PFSK-1 (cell line): Measurements from ENCODE around the gene SETBP1.

Experiments
- FOXP2 ChIP-seq: optimal IDR thresholded peaks from 2 replicates; pipeline ENCODE3; 2011; ENCODE audit warnings: borderline replicate concordance, control low read depth, inconsistent platforms; ENCODE audit not compliant: insufficient read depth; ENCODE audit errors: extremely low read length, extremely low read depth
- POLR2AphosphoS5 ChIP-seq: IDR thresholded peaks from 2 replicates; pipeline ENCODE4 v1.6.1; 2012; ENCODE audit warnings: low read depth, mild to moderate bottlenecking, control low read depth, low read length, moderate library complexity
- SIN3A ChIP-seq: IDR thresholded peaks from 2 replicates; pipeline ENCODE4 v1.6.1; 2012; ENCODE audit warnings: mild to moderate bottlenecking, low read length, moderate library complexity, borderline replicate concordance; ENCODE audit not compliant: insufficient read depth
- TAF1 ChIP-seq: IDR thresholded peaks from 2 replicates; pipeline ENCODE4 v1.6.1; 2012; ENCODE audit warnings: low read length, control low read depth, borderline replicate concordance; ENCODE audit not compliant: insufficient read depth
- TF ChIP-seq, protein P1 (sequence below), 2 experiments: IDR thresholded peaks; 2 replicates each; pipeline versions ENCODE4 v1.6.1 to v1.8.0; 2011 to 2012; ENCODE audit warnings: low read depth in 2 of 2, low read length in 2 of 2, control low read depth in 1 of 2, inconsistent platforms in 1 of 2, mild to moderate bottlenecking in 1 of 2, moderate library complexity in 1 of 2; ENCODE audit not compliant: insufficient read depth in 1 of 2

SETBP1 gene

DNA sequence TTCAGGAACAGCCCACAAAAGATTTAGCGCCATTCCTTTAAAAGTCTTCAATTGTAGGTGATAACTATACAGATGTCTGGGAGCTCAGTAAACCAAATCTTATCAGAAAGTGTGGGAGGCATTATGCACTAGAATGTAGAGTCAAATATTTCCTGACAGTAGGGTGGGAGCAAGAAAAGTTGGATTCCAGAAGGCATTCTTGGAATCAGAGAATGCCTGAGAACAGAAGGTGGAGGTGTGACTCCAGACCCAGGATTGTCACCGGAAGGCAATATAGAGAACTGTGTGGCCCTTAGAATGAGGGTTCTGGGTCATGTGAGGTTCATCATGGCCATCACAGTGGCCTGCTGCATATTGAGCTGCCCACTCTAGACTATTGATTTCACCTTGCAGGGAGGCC lies 90.0 kb downstream of the SETBP1 start:
- no peak for TF ChIP-seq SIN3A
- TF ChIP-seq TAF1, result no peak
- TF ChIP-seq, protein P1, sequence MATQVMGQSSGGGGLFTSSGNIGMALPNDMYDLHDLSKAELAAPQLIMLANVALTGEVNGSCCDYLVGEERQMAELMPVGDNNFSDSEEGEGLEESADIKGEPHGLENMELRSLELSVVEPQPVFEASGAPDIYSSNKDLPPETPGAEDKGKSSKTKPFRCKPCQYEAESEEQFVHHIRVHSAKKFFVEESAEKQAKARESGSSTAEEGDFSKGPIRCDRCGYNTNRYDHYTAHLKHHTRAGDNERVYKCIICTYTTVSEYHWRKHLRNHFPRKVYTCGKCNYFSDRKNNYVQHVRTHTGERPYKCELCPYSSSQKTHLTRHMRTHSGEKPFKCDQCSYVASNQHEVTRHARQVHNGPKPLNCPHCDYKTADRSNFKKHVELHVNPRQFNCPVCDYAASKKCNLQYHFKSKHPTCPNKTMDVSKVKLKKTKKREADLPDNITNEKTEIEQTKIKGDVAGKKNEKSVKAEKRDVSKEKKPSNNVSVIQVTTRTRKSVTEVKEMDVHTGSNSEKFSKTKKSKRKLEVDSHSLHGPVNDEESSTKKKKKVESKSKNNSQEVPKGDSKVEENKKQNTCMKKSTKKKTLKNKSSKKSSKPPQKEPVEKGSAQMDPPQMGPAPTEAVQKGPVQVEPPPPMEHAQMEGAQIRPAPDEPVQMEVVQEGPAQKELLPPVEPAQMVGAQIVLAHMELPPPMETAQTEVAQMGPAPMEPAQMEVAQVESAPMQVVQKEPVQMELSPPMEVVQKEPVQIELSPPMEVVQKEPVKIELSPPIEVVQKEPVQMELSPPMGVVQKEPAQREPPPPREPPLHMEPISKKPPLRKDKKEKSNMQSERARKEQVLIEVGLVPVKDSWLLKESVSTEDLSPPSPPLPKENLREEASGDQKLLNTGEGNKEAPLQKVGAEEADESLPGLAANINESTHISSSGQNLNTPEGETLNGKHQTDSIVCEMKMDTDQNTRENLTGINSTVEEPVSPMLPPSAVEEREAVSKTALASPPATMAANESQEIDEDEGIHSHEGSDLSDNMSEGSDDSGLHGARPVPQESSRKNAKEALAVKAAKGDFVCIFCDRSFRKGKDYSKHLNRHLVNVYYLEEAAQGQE (IDR thresholded peaks at IDR 0.05; ENCODE audit: insufficient read depth in 1 of 2, low read depth in 2 of 2, low read length in 2 of 2), result no peak
- no peak for TF ChIP-seq POLR2AphosphoS5
- TF ChIP-seq FOXP2, result no peak

DNA sequence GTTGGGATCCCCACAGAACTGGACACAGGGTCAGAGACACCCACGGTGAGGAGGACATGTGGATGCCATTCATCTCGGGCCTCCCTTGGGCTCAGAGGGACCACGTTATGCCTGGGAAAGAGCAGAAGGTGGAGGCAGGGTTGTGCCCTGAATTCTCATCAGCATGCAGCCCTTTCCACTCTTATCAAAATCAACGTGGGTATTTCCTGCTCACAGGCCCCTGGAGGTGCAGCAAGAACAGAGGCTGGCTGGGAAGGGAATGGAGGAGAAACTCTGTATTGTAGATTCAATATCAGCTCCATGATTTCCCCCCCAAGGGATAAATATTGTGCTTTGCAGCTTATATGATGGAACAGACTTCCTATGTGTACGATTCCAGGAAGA lies 90.9 kb downstream of the SETBP1 start:
- TF ChIP-seq, protein P1 (IDR thresholded peaks at IDR 0.05; ENCODE audit: insufficient read depth in 1 of 2, low read depth in 2 of 2, low read length in 2 of 2), result no peak
- TF ChIP-seq SIN3A (no peak), POLR2AphosphoS5 (no peak), TAF1 (no peak), FOXP2 (no peak)

DNA sequence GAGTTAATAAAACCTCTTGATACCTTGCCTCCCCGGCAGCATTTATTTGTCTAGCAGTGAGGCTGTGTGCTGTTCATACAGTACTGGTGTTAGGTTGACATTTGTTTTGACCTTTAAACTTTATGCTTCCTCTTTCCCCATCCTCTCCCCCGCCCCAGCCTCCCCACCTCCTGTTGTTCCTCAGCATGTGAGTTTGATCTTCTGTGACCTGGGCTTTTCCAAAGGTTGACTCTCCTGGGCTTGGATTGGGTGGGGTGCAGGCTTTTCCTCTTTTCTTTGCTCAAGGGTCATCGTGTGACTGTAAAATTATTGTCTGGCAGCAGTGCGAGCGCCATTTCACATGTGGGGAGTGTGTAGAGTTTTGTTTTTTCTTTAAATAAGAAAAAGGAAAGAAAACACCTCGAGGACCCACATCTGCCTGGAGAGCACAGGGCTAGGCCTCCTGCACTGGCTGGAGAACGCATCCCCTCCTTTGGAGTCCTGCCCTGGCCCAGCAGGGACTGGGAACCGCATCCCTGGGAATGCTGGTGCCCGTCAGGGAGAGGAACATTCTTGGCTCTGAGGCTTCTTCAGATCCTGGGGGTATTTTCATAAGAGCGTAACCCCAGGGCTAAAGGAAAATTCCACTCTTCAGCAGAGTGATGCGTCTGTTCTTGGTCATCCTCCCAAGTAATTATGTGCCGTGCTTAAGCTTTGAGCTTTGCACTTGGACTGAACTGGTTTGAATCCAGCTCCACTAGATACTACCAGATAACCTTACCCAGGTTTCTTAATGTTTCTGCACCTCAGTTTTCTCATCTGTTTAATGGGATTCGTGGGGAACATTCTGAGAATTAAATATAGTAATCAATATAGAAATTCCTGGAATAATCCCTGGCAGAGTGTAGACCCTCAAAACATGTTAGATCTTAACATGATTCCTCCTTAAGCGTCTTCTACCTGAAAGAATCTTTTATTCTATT lies 91.5 kb downstream of the SETBP1 start:
- TF ChIP-seq, protein P1 (IDR thresholded peaks at IDR 0.05; ENCODE audit: insufficient read depth in 1 of 2, low read depth in 2 of 2, low read length in 2 of 2), result no peak
- TF ChIP-seq SIN3A, result no peak; the same call in 1 of the 2 replicates
- TF ChIP-seq FOXP2, result no peak
- TF ChIP-seq TAF1, result no peak
- no peak for TF ChIP-seq POLR2AphosphoS5

DNA sequence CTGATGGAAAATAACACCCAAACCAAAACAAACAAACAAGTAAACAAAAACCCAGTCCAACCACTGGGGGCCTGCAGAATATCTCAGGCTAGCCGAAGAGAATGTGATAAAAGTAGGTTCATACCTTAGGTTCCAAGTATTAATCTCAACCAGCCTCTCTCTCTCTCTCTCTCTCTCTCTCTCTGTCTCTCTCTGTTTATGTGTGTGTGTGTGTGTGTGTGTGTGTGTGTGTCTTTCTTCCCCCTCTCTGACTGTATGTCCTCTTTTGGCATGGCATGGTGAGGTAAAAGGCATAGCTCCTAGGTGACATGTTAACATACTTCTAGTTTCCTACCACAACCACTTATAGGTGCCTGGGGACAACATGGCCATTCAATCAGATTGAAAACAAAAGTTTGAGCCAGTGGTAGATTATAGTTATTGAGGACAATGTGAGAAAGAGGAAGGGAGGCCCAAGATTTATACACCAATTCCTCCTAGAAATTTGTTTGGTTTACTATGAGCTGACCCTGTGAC lies 93.0 kb downstream of the SETBP1 start:
- TF ChIP-seq TAF1 (no peak), POLR2AphosphoS5 (no peak), SIN3A (no peak), FOXP2 (no peak)
- TF ChIP-seq, protein P1 (IDR thresholded peaks at IDR 0.05; ENCODE audit: insufficient read depth in 1 of 2, low read depth in 2 of 2, low read length in 2 of 2), result no peak
